ENCODE measurements around the gene MAP3K20. TPM values are rescaled to one million over a fixed set of nuclear protein-coding genes. Genes with fewer than 3 reads are reported as not detected.
"Not testable (repeated sequence)": the region's sequence is repeated elsewhere in the genome, so short reads cannot be mapped to it uniquely, and the experiment has no call there.

The MAP3K20 gene
- total RNA-seq, 1 experiment from 2014 or later: 7.2 TPM

DNA sequence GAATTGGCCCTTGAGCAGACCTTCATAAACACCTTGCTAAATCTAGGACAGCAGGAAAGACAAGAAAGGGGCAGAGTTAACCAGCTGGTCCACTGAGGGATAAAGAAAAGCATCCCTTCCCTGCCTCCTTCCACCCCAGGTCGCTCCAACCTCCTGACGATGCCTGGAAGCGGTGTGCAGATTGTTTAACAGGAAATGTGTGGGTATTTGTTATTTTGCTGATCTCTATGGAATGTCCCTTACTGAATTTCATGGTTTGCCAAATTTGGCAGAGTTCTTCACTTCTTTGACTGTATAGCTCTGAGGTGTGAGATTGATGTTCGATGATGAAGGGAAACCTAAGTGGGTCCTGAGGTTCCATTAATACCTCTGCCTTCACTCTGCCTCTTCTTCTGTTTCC lies 72.9 kb downstream of the MAP3K20 start:
- in situ Hi-C loops (cut with HindIII; ENCODE audit: low sequenced_read_pairs): no loop called here
- DNase-seq (ENCODE audit: low spot score): no peak

DNA sequence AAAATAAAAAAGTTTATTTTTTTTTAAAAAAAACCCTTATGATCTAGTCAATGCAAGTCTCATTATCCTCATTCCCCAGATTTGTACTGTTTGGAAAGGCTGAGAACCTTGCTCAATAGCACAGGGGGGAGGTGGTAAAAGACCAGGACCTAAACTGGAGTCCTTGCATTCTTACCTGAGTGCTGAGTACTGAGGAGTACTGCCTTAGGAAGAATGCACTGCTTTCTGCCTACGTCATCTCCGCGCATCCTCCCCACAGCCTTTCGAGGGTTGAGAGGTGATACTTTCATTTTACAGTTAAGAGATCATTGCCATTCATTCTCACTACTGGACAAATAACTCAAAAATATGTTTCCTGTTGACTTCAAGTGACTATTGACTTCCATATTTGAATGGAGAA lies 73.8 kb downstream of the MAP3K20 start:
- in situ Hi-C loops (cut with HindIII; ENCODE audit: low sequenced_read_pairs): no loop called here
- no peak for DNase-seq (ENCODE audit: low spot score)

DNA sequence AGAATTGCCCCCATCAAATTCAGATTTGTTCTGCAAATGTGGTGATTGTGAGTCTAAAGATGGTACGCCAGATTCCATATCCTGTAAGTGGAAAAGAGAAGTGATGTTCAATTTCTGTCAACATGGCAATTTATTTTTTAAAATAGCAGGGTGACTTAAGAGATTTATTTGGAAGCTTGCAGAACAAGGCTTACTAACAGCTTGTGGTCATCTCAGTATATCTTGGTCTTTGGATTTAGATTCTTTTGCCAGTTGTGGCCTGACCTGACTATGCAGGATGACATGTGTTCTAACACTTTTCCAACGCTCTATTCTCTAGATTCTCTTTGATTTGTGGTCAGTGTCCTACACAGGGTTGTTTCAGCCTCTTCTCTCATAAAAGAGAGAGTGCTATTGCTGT lies 74.4 kb downstream of the MAP3K20 start:
- in situ Hi-C loops (cut with HindIII; ENCODE audit: low sequenced_read_pairs): no loop called here
- no peak for DNase-seq (ENCODE audit: low spot score)

DNA sequence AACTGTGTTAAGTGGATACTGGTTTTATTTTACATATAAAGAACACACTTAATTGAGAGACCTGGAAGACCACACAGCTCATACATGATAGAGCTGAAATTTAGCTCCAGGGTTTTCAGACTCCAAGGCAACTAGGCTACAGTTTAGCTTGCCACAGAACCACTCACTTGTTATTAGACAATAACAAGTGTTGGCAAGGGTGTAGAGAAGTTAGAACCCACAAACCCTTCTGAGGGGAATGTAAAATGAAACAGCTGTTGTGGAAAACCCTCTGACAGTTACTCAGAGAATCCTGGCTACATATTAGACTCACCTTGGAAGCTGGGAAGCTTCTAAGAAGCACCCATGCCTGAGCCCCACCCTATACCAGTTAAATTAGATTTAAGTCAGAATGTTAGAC lies 75.3 kb downstream of the MAP3K20 start:
- no peak for DNase-seq (ENCODE audit: low spot score)
- in situ Hi-C loops (cut with HindIII; ENCODE audit: low sequenced_read_pairs): no loop called here

DNA sequence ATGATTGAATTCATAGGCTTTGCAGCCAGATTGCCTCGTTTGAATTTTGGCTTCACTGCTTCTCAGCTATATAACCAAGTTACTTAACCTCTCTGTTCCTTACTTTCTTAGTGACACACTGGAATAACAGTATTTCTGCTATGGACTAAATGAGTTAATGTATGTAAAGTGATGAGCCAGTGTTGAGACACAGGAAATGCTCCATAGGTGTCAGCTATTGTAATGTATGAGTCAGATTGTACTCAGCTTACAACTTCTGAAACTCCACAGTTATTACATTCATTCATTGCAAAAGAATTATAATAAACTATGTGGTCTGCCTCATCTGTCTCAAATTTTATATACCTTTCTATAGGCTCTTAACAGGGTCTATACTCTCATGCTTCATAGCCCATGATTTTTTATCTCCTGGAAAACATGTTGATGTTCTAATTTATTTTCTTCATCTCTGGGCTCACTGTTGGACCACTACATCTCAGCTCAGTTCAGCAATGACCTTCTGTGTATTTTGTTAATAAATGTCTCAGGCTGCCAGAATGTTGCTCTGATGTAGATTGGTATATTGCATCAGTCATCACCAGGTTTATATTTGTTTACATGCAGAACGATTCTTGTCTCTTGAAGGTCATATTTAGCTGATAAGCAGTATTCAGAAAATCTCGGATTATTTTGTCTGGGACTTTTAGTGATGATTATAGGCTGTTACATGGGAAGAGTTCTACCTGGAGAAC lies 76.2 kb downstream of the MAP3K20 start:
- DNase-seq (ENCODE audit: low spot score): no peak
- in situ Hi-C loops (cut with HindIII; ENCODE audit: low sequenced_read_pairs): no loop called here

DNA sequence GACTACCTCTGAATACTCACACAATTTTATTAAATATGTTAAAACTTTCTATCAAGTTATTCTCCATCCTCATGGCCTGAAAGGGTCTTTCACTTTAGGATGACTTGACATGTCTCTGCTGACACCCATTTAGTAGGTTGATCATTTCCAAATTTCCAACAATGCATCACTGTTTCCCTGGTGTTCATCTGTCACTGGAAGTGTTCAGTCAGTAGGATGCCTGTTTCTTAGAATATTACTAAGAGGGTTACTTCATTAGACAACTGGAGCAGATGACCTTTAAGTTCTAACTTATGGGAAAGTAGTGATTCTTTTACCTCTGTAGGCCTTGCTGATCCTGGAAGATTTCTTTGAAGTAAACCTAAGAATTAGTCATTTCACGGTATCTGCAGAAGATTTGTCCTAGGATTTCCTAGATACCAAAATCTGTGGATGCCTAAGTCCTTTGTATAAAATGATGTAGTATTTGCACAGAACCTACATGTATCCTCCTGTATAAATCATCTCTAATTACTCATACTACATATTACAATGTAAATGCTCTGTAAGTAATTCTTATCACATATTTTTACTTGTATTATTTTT lies 77.7 kb downstream of the MAP3K20 start:
- in situ Hi-C loops (cut with HindIII; ENCODE audit: low sequenced_read_pairs): no loop called here

DNA sequence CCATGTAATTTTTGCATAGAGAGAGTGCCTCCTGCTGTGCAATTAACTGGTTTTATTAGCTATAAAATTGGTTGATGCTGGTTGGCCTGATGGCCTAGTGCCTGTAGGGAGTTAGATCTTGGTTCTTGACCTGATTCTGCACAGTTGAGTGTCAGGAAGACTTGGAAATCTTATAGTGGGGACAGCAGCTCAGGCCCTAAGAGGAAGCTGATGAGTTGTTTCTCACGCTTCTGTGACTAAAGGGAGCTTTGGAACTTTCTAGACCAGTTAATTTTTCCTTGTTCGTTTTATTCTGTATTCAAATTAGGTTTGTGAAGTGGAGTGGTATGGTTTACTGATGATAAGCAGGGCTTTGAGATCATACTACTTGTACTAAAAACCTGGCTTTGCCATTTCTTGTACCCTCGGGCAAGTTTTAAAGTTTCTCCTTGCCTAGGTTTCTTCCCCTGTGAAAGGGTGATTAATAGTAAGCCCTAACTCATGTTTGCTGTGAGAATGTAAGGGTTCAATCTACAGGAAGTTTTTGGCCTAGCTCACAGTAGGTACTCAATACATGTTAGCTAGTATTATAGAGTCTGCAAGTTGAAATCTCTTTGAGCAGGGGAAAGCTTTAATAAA lies 82.1 kb downstream of the MAP3K20 start:
- in situ Hi-C loops (cut with HindIII; ENCODE audit: low sequenced_read_pairs): no loop called here
- DNase-seq (ENCODE audit: low spot score): no peak

More for the DNA sequence above, 77.7 kb downstream of the MAP3K20 start:
- DNase-seq (ENCODE audit: low spot score): no peak

DNA sequence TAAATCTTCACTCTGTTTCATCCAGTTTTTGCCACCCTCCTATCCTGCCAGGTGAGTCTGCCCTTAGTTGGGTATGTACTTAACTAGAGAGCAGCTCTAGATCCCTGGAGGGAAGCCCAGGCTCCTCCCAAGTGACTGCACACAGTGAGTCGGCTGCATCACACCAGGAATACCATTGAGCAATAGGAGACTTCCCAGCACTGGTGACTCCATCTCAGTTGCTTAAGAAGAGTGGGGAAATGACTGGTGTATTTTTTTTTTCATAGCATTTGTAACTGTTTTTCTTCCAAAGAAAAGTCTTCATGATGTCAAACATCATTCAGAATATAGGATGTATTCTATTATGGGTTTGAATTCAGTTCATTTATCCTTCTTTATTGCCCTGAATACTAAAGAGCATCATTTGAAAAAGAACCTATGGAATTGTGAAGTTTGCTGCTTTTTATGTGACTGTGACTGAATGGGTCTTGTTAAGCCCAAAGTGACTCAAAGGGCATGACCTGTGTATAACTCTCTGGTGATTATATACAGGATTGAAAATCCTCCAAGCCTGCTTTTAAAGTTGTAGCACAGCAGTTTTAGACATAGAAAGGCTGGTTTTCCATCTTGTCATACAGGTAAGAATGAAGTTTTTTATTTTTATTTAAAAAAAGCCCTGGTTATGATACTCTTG lies 84.3 kb downstream of the MAP3K20 start:
- no peak for DNase-seq (ENCODE audit: low spot score)
- in situ Hi-C loops (cut with HindIII; ENCODE audit: low sequenced_read_pairs): no loop called here

DNA sequence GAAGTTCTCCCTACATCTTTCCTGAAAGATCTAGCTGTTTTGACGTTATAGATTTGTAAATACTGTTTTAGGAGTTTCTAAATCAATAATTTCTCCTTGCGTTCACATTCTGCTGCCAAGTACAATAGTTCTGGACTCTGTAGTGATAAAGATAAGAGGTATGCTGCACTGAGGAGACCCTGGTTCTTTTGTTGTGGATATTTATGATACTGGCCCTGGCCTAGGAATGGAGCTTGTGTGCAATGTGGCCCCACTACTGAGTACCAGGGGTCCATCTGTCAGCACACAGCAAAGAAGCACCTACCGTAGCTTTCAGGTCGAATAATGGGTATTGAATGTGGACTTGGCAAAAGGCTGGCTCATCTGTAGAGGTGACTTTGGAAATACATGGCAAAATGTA lies 85.0 kb downstream of the MAP3K20 start:
- DNase-seq (ENCODE audit: low spot score): no peak
- in situ Hi-C loops (cut with HindIII; ENCODE audit: low sequenced_read_pairs): no loop called here

DNA sequence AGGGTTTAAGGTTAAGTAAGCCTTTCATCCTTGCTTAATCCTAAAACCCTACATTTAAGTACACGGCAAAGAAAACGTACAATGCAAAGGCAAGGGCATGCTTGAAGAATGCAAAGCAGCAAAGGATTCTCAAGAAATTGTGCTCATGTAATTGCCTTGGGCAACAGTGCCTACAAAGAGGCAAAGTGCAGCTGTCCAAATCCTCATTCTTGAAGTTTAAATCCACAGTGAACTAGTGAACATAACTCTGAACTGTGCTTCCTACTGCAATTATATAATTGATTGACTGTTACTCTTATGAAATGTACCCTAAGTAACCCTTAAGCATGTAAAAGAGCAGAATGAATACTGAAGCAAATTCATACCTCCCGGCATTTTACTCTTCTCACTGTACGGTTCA lies 85.4 kb downstream of the MAP3K20 start:
- in situ Hi-C loops (cut with HindIII; ENCODE audit: low sequenced_read_pairs): no loop called here
- no peak for DNase-seq (ENCODE audit: low spot score)

DNA sequence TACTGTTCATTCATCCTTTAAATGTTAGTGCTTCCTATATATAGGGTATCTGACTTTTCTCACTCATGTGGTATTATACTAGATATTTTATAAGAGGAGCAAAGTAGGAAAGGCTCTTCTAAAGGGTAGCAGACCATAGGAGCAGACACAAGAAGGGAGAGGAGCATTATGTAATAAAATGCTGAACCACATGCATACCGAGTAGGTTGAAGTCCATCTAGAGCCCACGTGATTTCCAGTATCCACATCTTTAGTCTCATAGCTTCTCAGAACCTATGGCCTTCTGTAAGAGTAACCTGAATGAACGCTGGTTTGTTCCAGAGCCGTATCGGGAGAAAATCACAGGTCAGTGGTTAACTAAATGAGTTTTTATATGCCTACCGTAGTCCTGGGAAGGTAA lies 85.9 kb downstream of the MAP3K20 start:
- DNase-seq (ENCODE audit: low spot score): no peak
- in situ Hi-C loops (cut with HindIII; ENCODE audit: low sequenced_read_pairs): no loop called here

DNA sequence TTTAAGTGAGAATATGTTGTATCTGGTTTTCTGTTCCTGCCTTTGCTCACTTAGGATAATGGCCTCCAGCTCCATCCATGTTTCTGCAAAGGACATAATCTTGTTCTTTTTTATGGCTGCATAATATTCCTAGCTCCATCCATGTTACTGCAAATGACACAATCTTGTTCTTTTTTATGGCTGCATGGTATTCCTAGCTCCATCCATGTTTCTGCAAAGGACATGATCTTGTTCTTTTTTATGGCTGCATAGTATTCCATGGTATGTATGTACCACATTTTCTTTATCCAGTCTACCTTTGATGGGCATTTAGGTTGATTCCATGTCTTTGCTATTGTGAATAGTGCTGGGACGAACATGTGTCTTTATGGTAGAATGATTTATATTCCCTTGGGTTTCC lies 87.7 kb downstream of the MAP3K20 start:
- in situ Hi-C loops (cut with HindIII; ENCODE audit: low sequenced_read_pairs); DNase-seq (ENCODE audit: low spot score): not testable (repeated sequence)

DNA sequence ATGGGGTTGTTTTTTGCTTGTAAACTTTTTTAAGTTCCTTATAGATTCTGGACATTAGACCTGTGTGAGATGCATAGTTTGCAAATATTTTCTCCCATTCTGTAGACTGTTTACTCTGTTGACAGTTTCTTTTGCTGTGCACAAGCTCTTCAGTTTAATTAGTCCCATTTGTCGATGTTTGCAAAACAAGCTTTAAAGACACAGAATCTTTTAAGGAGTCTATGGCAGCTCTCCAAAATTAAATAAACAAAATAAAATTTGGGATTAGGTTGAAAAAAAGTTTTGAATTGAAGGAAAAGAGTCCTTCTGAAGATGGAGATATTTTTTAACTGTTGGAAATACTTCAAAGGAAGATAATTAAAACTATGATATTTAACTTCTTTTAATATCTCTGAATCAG lies 88.8 kb downstream of the MAP3K20 start:
- in situ Hi-C loops (cut with HindIII; ENCODE audit: low sequenced_read_pairs): no loop called here
- DNase-seq (ENCODE audit: low spot score): no peak

DNA sequence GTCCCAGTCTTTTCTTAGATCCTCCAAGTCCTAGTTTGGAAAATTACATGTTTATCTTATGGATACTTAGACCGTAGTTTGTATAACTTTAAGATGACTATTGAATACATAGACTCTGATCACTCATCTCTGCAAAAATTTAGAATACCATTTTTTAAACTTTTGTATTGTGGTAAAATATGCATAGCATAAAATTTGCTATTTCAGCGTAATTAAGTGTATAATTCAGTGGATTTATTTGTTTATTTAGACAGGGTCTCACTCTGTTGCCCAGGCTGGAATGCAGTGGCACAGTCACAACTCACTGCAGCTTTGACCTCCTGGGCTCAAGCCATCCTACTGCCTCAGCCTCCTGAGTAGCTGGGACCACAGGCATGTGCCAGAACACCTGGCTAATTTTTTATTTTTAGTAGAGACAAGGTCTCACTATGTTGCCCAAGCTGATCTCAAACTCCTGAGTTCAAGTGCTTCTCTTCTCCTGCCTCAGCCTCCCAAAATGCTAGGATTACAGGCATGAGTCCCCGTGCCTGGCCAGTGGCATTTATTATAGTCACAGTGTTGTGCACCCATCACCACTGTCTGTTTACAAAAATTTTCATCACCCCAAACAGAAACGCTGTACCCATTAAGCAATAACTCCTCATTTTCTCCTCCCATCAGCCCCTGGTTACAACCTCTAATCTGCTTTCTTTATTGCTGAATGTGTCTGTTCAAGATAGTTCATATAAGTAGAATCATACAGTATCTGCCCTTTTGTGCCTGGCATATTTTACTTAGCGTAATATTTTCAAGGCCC lies 90.0 kb downstream of the MAP3K20 start:
- DNase-seq (ENCODE audit: low spot score): no peak

DNA sequence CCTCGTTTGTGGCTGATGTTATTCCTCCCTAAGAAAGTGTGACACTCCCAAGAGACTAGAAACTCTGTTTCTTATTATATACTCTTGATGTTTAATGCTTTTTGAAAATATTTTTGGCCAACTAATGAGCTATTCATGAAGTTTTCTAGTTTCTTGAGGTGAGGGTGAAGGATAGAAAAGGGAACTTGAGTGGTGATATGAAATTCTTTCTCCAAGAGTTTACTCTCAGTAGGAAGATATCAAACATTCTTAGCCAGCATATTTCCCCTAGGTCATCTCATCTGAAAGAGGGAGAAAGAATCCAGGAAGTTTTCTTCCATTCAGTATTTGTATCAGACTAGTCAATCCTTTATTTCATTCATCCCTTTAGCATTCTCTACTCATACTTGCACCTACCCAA lies 95.7 kb downstream of the MAP3K20 start:
- no peak for DNase-seq (ENCODE audit: low spot score)
- in situ Hi-C loops (cut with HindIII; ENCODE audit: low sequenced_read_pairs): no loop called here

More for the DNA sequence above, 90.0 kb downstream of the MAP3K20 start:
- in situ Hi-C loops (cut with HindIII; ENCODE audit: low sequenced_read_pairs): no loop called here

DNA sequence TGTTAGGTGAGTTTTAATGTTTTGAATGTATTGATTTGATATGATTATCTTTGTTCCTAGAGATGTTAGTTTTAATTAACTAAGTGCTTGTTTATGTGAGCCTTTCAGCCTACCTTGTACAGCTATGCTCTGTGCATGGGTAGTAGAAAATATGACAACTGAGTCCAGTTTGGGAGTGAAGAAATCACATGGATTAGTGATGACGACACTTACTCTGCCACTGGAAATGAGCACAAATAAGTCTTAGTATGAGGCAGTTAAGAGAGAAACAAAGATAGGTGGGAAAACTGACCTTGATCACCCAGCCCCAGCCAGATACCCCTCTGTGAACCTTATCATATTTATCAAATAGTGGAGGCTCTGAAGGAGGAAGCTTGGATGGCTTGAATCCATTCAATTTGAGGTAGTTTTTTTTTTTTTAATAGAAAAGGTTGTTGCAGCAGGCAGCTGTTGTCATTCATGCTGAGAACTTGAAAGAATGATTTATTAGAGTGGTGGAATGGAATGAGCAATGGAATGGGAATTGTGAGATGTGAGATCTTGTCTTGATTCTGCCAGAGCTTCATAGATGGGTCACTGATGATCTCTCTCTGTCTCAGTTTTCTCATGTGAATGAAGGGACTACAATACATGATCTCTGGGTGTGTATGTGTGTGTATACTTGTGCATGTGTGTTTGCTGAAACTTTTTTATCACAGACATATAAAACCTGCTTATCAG lies 96.4 kb downstream of the MAP3K20 start:
- in situ Hi-C loops (cut with HindIII; ENCODE audit: low sequenced_read_pairs): no loop called here
- DNase-seq (ENCODE audit: low spot score): no peak

DNA sequence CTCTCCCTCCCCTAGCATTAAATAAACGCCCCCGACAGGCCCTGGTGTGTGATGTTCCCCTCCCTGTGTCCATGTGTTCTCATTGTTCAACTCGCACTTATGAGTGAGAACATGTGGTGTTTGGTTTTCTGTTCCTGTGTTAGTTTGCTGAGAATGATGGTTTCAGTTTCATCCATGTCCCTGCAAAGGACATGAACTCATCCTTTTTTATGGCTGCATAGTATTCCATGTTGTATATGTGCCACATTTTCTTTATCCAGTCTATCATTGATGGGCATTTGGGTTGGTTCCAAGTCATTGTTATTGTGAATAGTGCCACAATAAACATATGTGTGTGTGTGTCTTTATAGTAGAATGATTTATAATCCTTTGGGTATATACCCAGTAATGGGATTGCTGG lies 98.7 kb downstream of the MAP3K20 start:
- DNase-seq (ENCODE audit: low spot score): not testable (repeated sequence)

DNA sequence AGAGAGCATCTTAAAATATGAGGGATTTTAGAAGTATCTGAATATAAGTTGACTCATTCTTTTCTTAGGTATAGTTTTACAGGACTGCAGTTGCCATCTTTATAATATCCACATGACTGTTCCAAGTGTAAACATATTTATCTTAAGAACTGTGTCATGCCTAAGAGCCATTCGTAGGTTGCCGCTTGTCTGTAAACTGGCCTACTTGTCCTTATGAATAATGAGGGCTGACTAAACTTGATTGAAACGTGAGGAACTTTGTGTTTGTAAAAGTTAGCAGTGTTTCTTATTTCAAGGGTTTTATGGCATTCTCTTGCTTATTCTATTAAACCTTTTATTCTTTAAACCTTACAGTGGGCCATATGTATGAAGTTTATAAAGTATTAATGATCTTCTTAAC lies 99.6 kb downstream of the MAP3K20 start:
- in situ Hi-C loops (cut with HindIII; ENCODE audit: low sequenced_read_pairs): no loop called here
- no peak for DNase-seq (ENCODE audit: low spot score)

More for the DNA sequence above, 98.7 kb downstream of the MAP3K20 start:
- in situ Hi-C loops (cut with HindIII; ENCODE audit: low sequenced_read_pairs): not testable (repeated sequence)

DNA sequence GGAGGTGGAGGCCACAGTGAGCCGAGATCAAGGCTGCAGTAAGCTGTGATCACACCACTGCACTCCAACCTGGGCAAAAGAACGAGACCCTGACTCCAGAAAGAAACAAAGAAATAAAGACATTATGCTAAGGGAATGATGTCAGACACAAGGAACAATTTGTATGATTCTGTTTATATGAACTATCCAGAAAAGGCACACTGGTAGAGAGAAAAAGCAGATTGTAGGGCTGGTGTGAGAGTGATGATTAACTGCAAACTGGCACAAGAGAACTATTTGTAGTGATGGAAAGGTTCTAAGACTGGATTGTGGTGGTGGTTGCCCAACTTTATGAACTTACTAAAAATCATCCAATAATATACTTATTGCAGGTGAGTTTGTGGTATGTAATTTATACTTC lies 106.3 kb downstream of the MAP3K20 start:
- in situ Hi-C loops (cut with HindIII; ENCODE audit: low sequenced_read_pairs): no loop called here
- no peak for DNase-seq (ENCODE audit: low spot score)

All from G401 (cell line).